A673 (cell line): Measurements from ENCODE around the gene AQP6.

Experiments used
- EZH2 ChIP-seq: fragments of 200-600 bp; sonication (generic); IDR thresholded peaks from 2 replicates; pipeline ENCODE4 v1.6.1; 2017; ENCODE audit warnings: borderline replicate concordance, low read depth, mild to moderate bottlenecking, mixed read lengths, antibody characterized with exemption, low read length; ENCODE audit not compliant: poor library complexity, severe bottlenecking
- TF ChIP-seq, protein P1 (sequence below): fragments of 300-800, 200-600 bp; sonication (generic); conservative IDR thresholded peaks from 2 replicates; pipeline ENCODE4 v1.5.1; 2017; ENCODE audit warnings: low read depth, mild to moderate bottlenecking, antibody characterized with exemption, low read length, moderate library complexity, mixed read lengths

DNA sequence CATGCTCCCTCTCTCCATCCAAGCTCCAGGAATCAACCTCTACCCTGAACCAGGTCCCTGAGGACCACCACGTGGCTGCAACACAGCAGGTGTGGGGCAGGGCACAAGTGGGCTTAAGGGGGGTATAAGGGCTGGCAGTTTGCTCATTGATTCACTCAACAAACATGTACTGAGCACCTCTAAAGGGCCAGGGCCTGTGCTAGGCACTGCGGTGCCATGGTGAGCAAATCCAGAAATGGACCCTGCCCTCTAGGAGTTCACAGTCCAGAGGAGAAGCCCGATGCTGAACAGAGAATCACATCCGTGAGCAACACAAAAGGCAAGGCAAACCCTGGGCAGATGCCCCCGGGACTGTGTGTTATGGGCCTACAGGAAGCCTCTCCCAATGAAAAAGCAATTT, 28.7 kb upstream of the AQP6 start:
- TF ChIP-seq, protein P1, sequence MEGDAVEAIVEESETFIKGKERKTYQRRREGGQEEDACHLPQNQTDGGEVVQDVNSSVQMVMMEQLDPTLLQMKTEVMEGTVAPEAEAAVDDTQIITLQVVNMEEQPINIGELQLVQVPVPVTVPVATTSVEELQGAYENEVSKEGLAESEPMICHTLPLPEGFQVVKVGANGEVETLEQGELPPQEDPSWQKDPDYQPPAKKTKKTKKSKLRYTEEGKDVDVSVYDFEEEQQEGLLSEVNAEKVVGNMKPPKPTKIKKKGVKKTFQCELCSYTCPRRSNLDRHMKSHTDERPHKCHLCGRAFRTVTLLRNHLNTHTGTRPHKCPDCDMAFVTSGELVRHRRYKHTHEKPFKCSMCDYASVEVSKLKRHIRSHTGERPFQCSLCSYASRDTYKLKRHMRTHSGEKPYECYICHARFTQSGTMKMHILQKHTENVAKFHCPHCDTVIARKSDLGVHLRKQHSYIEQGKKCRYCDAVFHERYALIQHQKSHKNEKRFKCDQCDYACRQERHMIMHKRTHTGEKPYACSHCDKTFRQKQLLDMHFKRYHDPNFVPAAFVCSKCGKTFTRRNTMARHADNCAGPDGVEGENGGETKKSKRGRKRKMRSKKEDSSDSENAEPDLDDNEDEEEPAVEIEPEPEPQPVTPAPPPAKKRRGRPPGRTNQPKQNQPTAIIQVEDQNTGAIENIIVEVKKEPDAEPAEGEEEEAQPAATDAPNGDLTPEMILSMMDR = no peak
- no peak for TF ChIP-seq EZH2
